Measurements from ENCODE around the gene SLC6A19.

Gene SLC6A19

GRCh38 chr5:1162276-1162675 lies 39.1 kb upstream of the SLC6A19 start:
- no peak for TF ChIP-seq CTCF (IDR thresholded peaks at IDR 0.05; ENCODE audit: low read depth, low read length)
- no peak overlapping the region for H3K4me3 ChIP-seq (ENCODE audit: low read depth, low read length)

GRCh38 chr5:1162751-1163150 lies 38.6 kb upstream of the SLC6A19 start:
- H3K4me3 ChIP-seq (ENCODE audit: low read depth, low read length): no peak overlapping the region
- no peak for TF ChIP-seq CTCF (IDR thresholded peaks at IDR 0.05; ENCODE audit: low read depth, low read length)

- H3K4me3 ChIP-seq (ENCODE audit: low read depth, low read length): no peak overlapping the region
- TF ChIP-seq CTCF (IDR thresholded peaks at IDR 0.05; ENCODE audit: low read depth, low read length): no peak
Observed at GRCh38 chr5:1163366-1163765, 38.0 kb upstream of the SLC6A19 start.

- H3K4me3 ChIP-seq (ENCODE audit: low read depth, low read length): no peak overlapping the region
- no peak for TF ChIP-seq CTCF (IDR thresholded peaks at IDR 0.05; ENCODE audit: low read depth, low read length)
Observed at GRCh38 chr5:1163879-1164278, 37.5 kb upstream of the SLC6A19 start.

GRCh38 chr5:1164696-1165630 lies 36.4 kb upstream of the SLC6A19 start:
- no peak for TF ChIP-seq CTCF (IDR thresholded peaks at IDR 0.05; ENCODE audit: low read depth, low read length)
- H3K4me3 ChIP-seq (ENCODE audit: low read depth, low read length): no peak overlapping the region

- H3K4me3 ChIP-seq (ENCODE audit: low read depth, low read length): no peak overlapping the region
- TF ChIP-seq CTCF (IDR thresholded peaks at IDR 0.05; ENCODE audit: low read depth, low read length): no peak
Observed at GRCh38 chr5:1165864-1166263, 35.5 kb upstream of the SLC6A19 start.

GRCh38 chr5:1166370-1166769 lies 35.0 kb upstream of the SLC6A19 start:
- TF ChIP-seq CTCF (IDR thresholded peaks at IDR 0.05; ENCODE audit: low read depth, low read length): no peak
- H3K4me3 ChIP-seq (ENCODE audit: low read depth, low read length): no peak overlapping the region

Measured in WI38 (cell line).